Fibroblast of lung (primary cell): ENCODE measurements around the gene ZNF135. TPM values are rescaled to one million over a fixed set of nuclear protein-coding genes. Genes with fewer than 3 reads are reported as not detected.

ENCODE experiments used
- DNase-seq, 2 donors: peaks; one replicate each; pipeline versions ENCODE4 v3.0.0 to v3.0.0-alpha.2; 2010; ENCODE audit warnings: low read depth in 2 of 2
- H2AFZ ChIP-seq: 2 replicates; pipeline ENCODE4 v1.5.1; 2012; ENCODE audit warnings: low read length, control low read depth, inconsistent platforms
- H3K27ac ChIP-seq: 2 replicates; pipeline ENCODE4 v1.5.1; 2011; ENCODE audit warnings: low read length, control low read depth; ENCODE audit not compliant: insufficient read depth
- H3K27me3 ChIP-seq: 2 replicates; pipeline ENCODE4 v1.5.1; 2011; ENCODE audit warnings: mild to moderate bottlenecking, low read length; ENCODE audit not compliant: control insufficient read depth, insufficient read depth
- H3K36me3 ChIP-seq: 2 replicates; pipeline ENCODE4 v1.5.1; 2011; ENCODE audit warnings: low read length; ENCODE audit not compliant: control insufficient read depth, insufficient read depth
- H3K4me1 ChIP-seq: 2 replicates; pipeline ENCODE4 v1.5.1; 2011; ENCODE audit warnings: low read length; ENCODE audit not compliant: control insufficient read depth, insufficient read depth; ENCODE audit errors: extremely low read depth
- H3K4me2 ChIP-seq: 2 replicates; pipeline ENCODE4 v1.5.1; 2011; ENCODE audit warnings: low read length, control low read depth; ENCODE audit not compliant: insufficient read depth; ENCODE audit errors: extremely low read depth
- H3K4me3 ChIP-seq, 4 experiments: fragments of 200-600 bp in 1 of 4; sonication (generic) in 1 of 4; replicated peaks in 1 of 4; 2 replicates each; pipeline ENCODE4 v1.5.1; 2011 to 2016; ENCODE audit warnings: low read length in 4 of 4, low read depth in 3 of 4, mild to moderate bottlenecking in 3 of 4, control low read depth in 2 of 4, inconsistent platforms in 1 of 4, mixed read lengths in 1 of 4; ENCODE audit not compliant: insufficient read depth in 1 of 4; ENCODE audit errors: control extremely low read depth in 1 of 4
- H3K79me2 ChIP-seq: 2 replicates; pipeline ENCODE4 v1.5.1; 2012; ENCODE audit warnings: mild to moderate bottlenecking, low read length, inconsistent platforms; ENCODE audit not compliant: control insufficient read depth, insufficient read depth
- H3K9ac ChIP-seq: 2 replicates; pipeline ENCODE4 v1.5.1; 2011; ENCODE audit warnings: mild to moderate bottlenecking, low read length, control low read depth; ENCODE audit not compliant: insufficient read depth
- H3K9me3 ChIP-seq: 2 replicates; pipeline ENCODE4 v1.5.1; 2012; ENCODE audit warnings: low read depth, low read length; ENCODE audit not compliant: control insufficient read depth, insufficient read depth
- H4K20me1 ChIP-seq: 2 replicates; pipeline ENCODE4 v1.5.1; 2011; ENCODE audit warnings: low read length; ENCODE audit not compliant: control insufficient read depth, insufficient read depth; ENCODE audit errors: extremely low read depth
- CTCF ChIP-seq, 2 donors: IDR thresholded peaks in 1 of 2; conservative IDR thresholded peaks in 1 of 2; 1 replicate in 1 of 2; 2 replicates in 1 of 2; pipeline ENCODE4 v1.5.1; 2011 to 2012; ENCODE audit warnings: low read length in 2 of 2, control low read depth in 1 of 2, inconsistent platforms in 1 of 2, low read depth in 1 of 2, mild to moderate bottlenecking in 1 of 2
- EZH2 ChIP-seq: IDR thresholded peaks from 2 replicates; pipeline ENCODE4 v1.5.1; 2012; ENCODE audit warnings: low read length, control low read depth, mild to moderate bottlenecking; ENCODE audit errors: missing control alignments
- polyA plus RNA-seq, 2 donors: library from polyadenylated mRNA; depleted of rRNA in 1 of 2; stranded (reverse) in 1 of 2; unstranded in 1 of 2; fragments of >200 nt; gene quantifications; 2 replicates each; pipeline ENCODE4 v1.2.1, GENCODE V29; 2011 to 2012; ENCODE audit warnings: missing spikeins in 1 of 2
- total RNA-seq: library from RNA; depleted of rRNA; stranded (reverse); fragments of >200 nt; gene quantifications from 2 replicates; pipeline ENCODE4 v1.2.1, GENCODE V29; 2014

Gene ZNF135
- total and polyA plus RNA-seq, 2 donors (not counting 1 experiment from before 2014, with no cell fraction given), result 5.6 to 11.2 TPM

- Histone ChIP-seq H2AFZ (no peak overlapping the region), H3K27me3 (no peaks in the 10 kb centered on the region), H3K9ac (no peak overlapping the region), H3K79me2 (no peaks in the 10 kb centered on the region), H3K4me1 (no peaks in the 10 kb centered on the region), H3K9me3 (no peaks in the 10 kb centered on the region), H3K4me2 (no peak overlapping the region), H4K20me1 (no peaks in the 10 kb centered on the region), H3K4me3 (no peak overlapping the region), H3K36me3 (no peaks in the 10 kb centered on the region), H3K27ac (no peak overlapping the region)
- TF ChIP-seq CTCF (conservative IDR thresholded peaks at IDR 0.05 in 1 of 2, IDR thresholded peaks at IDR 0.05 in 1 of 2; ENCODE audit: low read depth in 1 of 2, low read length in 2 of 2) (no peak), EZH2 (no peak)
- no peak for DNase-seq
Observed at GRCh38 chr19:58037927-58038687, 21.0 kb upstream of the ZNF135 start.

- DNase-seq, result no peak
- Histone ChIP-seq H3K27me3 (no peaks in the 10 kb centered on the region), H3K4me3 (no peak overlapping the region), H3K9me3 (no peaks in the 10 kb centered on the region), H3K4me1 (no peaks in the 10 kb centered on the region), H4K20me1 (no peaks in the 10 kb centered on the region), H3K79me2 (no peaks in the 10 kb centered on the region), H2AFZ (no peak overlapping the region), H3K4me2 (no peak overlapping the region), H3K36me3 (no peaks in the 10 kb centered on the region), H3K9ac (no peak overlapping the region), H3K27ac (no peak overlapping the region)
- no peak for TF ChIP-seq CTCF (conservative IDR thresholded peaks at IDR 0.05 in 1 of 2, IDR thresholded peaks at IDR 0.05 in 1 of 2; ENCODE audit: low read depth in 1 of 2, low read length in 2 of 2)
- TF ChIP-seq EZH2, result no peak
Observed at GRCh38 chr19:58038688-58039204, 20.3 kb upstream of the ZNF135 start.

- no peak for DNase-seq
- TF ChIP-seq EZH2, result no peak
- no peak for TF ChIP-seq CTCF (conservative IDR thresholded peaks at IDR 0.05 in 1 of 2, IDR thresholded peaks at IDR 0.05 in 1 of 2; ENCODE audit: low read depth in 1 of 2, low read length in 2 of 2)
- Histone ChIP-seq H3K9ac (no peak overlapping the region), H3K36me3 (no peaks in the 10 kb centered on the region), H3K27me3 (no peaks in the 10 kb centered on the region), H2AFZ (no peak overlapping the region), H3K79me2 (no peaks in the 10 kb centered on the region), H3K27ac (no peak overlapping the region), H3K4me1 (no peaks in the 10 kb centered on the region), H3K4me3 (no peak overlapping the region), H3K9me3 (no peaks in the 10 kb centered on the region), H4K20me1 (no peaks in the 10 kb centered on the region), H3K4me2 (no peak overlapping the region)
Observed at GRCh38 chr19:58040751-58041525, 18.1 kb upstream of the ZNF135 start.
